Neural cell (in vitro differentiated cells): ENCODE measurements around the gene HIC1. TPM values are rescaled to one million over a fixed set of nuclear protein-coding genes. Genes with fewer than 3 reads are reported as not detected.

Experiments used
- H2AFZ ChIP-seq: fragments of 200-600, 300-800 bp; sonication (generic), shearing (Covaris generic); 2 replicates; pipeline ENCODE4 v1.6.0; 2014; ENCODE audit warnings: low read depth, mild to moderate bottlenecking, antibody characterized with exemption, low read length, moderate library complexity
- H3F3A ChIP-seq: fragments of 200-600 bp; shearing (Covaris generic); 2 replicates; pipeline ENCODE4 v1.6.1; 2016; ENCODE audit warnings: mild to moderate bottlenecking, moderate library complexity, mixed read lengths, antibody characterized with exemption, low read length; ENCODE audit not compliant: insufficient read depth, poor library complexity, severe bottlenecking
- H3K27ac ChIP-seq: fragments of 200-600, 300-800 bp; sonication (generic), shearing (Covaris generic); 2 replicates; pipeline ENCODE4 v1.5.1; 2014; ENCODE audit warnings: mild to moderate bottlenecking, low read length, moderate library complexity
- H3K27me3 ChIP-seq: fragments of 300-800, 200-600 bp; sonication (generic), shearing (Covaris generic); 2 replicates; pipeline ENCODE4 v1.6.0; 2014; ENCODE audit warnings: mild to moderate bottlenecking, low read depth, low read length, moderate library complexity; ENCODE audit not compliant: insufficient read depth
- H3K36me3 ChIP-seq: fragments of 300-800, 200-600 bp; sonication (generic), shearing (Covaris generic); 2 replicates; pipeline ENCODE4 v1.5.1; 2014; ENCODE audit warnings: mild to moderate bottlenecking, antibody characterized with exemption, low read length, moderate library complexity; ENCODE audit not compliant: insufficient read depth
- H3K4me2 ChIP-seq: fragments of 300-800, 200-600 bp; sonication (generic), shearing (Covaris generic); 2 replicates; pipeline ENCODE4 v1.6.0; 2014; ENCODE audit warnings: mild to moderate bottlenecking, low read length
- H3K4me3 ChIP-seq: fragments of 300-800, 200-600 bp; sonication (generic), shearing (Covaris generic); 2 replicates; pipeline ENCODE4 v1.5.1; 2014; ENCODE audit warnings: mild to moderate bottlenecking, low read length, moderate library complexity
- H3K79me2 ChIP-seq: fragments of 200-600 bp; shearing (Covaris generic); replicated peaks from 2 replicates; pipeline ENCODE4 v1.6.0; 2014; ENCODE audit warnings: mild to moderate bottlenecking, low read length, moderate library complexity; ENCODE audit not compliant: insufficient read depth
- H3K9ac ChIP-seq: fragments of 300-800, 200-600 bp; sonication (generic), shearing (Covaris generic); 2 replicates; pipeline ENCODE4 v1.6.1; 2016; ENCODE audit warnings: mild to moderate bottlenecking, low read length, mixed read lengths
- H3K9me2 ChIP-seq: fragments of 200-600 bp; shearing (Covaris generic); 2 replicates; pipeline ENCODE4 v1.6.1; 2016; ENCODE audit warnings: mild to moderate bottlenecking, low read length, mixed read lengths; ENCODE audit not compliant: insufficient read depth
- H3K9me3 ChIP-seq: fragments of 200-600, 300-800 bp; sonication (generic), shearing (Covaris generic); 2 replicates; pipeline ENCODE4 v1.6.1; 2016; ENCODE audit warnings: mild to moderate bottlenecking, mixed run types, low read length, moderate library complexity, mixed read lengths
- H4K20me1 ChIP-seq: fragments of 200-600 bp; shearing (Covaris generic); 2 replicates; pipeline ENCODE4 v1.6.1; 2016; ENCODE audit warnings: mild to moderate bottlenecking, mixed run types; ENCODE audit not compliant: insufficient read depth
- CTCF ChIP-seq: fragments of 450-650 bp; IDR thresholded peaks from 2 replicates; pipeline ENCODE4 v1.5.1; 2014; ENCODE audit warnings: antibody characterized with exemption, mild to moderate bottlenecking, moderate library complexity; ENCODE audit not compliant: poor library complexity, severe bottlenecking
- EP300 ChIP-seq: fragments of 450-650 bp; conservative IDR thresholded peaks from 2 replicates; pipeline ENCODE4 v1.6.1; 2014; ENCODE audit warnings: antibody characterized with exemption, mild to moderate bottlenecking, moderate library complexity; ENCODE audit not compliant: poor library complexity, severe bottlenecking
- EZH2 ChIP-seq: fragments of 200-600, 300-800 bp; shearing (Covaris generic), sonication (generic); IDR thresholded peaks from 2 replicates; pipeline ENCODE4 v1.6.1; 2014; ENCODE audit warnings: antibody characterized with exemption, low read length, borderline replicate concordance, mild to moderate bottlenecking; ENCODE audit not compliant: insufficient read depth, poor library complexity, severe bottlenecking
- MXI1 ChIP-seq: fragments of 450-650 bp; conservative IDR thresholded peaks from 2 replicates; pipeline ENCODE4 v1.6.1; 2014; ENCODE audit warnings: antibody characterized with exemption, mild to moderate bottlenecking; ENCODE audit not compliant: poor library complexity, severe bottlenecking
- POLR2AphosphoS5 ChIP-seq: IDR thresholded peaks from 2 replicates; pipeline ENCODE4 v1.6.1; 2012
- RAD21 ChIP-seq: fragments of 450-650 bp; conservative IDR thresholded peaks from 2 replicates; pipeline ENCODE4 v1.6.1; 2014; ENCODE audit warnings: antibody characterized with exemption, mild to moderate bottlenecking, moderate library complexity
- REST ChIP-seq: IDR thresholded peaks from 2 replicates; pipeline ENCODE4 v1.6.1; 2012; ENCODE audit warnings: borderline replicate concordance
- SMC3 ChIP-seq: fragments of 450-650 bp; conservative IDR thresholded peaks from 2 replicates; pipeline ENCODE4 v1.6.1; 2014; ENCODE audit warnings: antibody characterized with exemption, mild to moderate bottlenecking, moderate library complexity; ENCODE audit not compliant: poor library complexity
- TAF1 ChIP-seq: IDR thresholded peaks from 2 replicates; pipeline ENCODE4 v1.6.1; 2012; ENCODE audit warnings: low read depth
- polyA plus RNA-seq: library from polyadenylated mRNA; depleted of rRNA; stranded (reverse); fragments of >200 nt; gene quantifications from 2 replicates; pipeline ENCODE4 v1.2.3, GENCODE V29; 2014

Gene HIC1
- polyA plus RNA-seq, 1 donor from 2014 or later: 2.8 TPM

- Histone ChIP-seq H3K27ac (no peak overlapping the region), H3K4me2 (no peak overlapping the region), H3F3A (no peaks in the 10 kb centered on the region), H3K4me3 (no peak overlapping the region), H3K9ac (no peak overlapping the region), H3K27me3 (no peaks in the 10 kb centered on the region), H2AFZ (no peak overlapping the region), H3K9me3 (no peaks in the 10 kb centered on the region), H3K36me3 (no peaks in the 10 kb centered on the region), H3K79me2 (no peaks in the 10 kb centered on the region), H3K9me2 (no peaks in the 10 kb centered on the region), H4K20me1 (no peaks in the 10 kb centered on the region)
- TF ChIP-seq REST (no peak), TAF1 (no peak), SMC3 (no peak), MXI1 (no peak), EZH2 (no peak), CTCF (no peak)
Measured at GRCh38 chr17:2106308-2106955, 51.5 kb downstream of the HIC1 start.

- no peaks in the 10 kb centered on the region for H3K36me3 ChIP-seq
- H3K27me3 ChIP-seq: no peaks in the 10 kb centered on the region
- no peaks in the 10 kb centered on the region for H3K9me2 ChIP-seq
- H3K79me2 ChIP-seq: no peaks in the 10 kb centered on the region
- H3K4me2 ChIP-seq: no peak overlapping the region
- no peak overlapping the region for H2AFZ ChIP-seq
- H3F3A ChIP-seq: no peaks in the 10 kb centered on the region
- H3K4me3 ChIP-seq: no peak overlapping the region
- no peaks in the 10 kb centered on the region for H4K20me1 ChIP-seq
- TF ChIP-seq TAF1: no peak
- TF ChIP-seq SMC3: no peak
- no peak for TF ChIP-seq EP300
- no peak overlapping the region for H3K9ac ChIP-seq
- H3K9me3 ChIP-seq: no peaks in the 10 kb centered on the region
- no peak overlapping the region for H3K27ac ChIP-seq
Measured at GRCh38 chr17:2107050-2107449, 52.1 kb downstream of the HIC1 start.

- H3K27me3 ChIP-seq: no peaks in the 10 kb centered on the region
- no peak overlapping the region for H3K4me2 ChIP-seq
- no peaks in the 10 kb centered on the region for H3K9me3 ChIP-seq
- TF ChIP-seq RAD21: no peak
- no peak for TF ChIP-seq REST
- TF ChIP-seq CTCF: no peak
- TF ChIP-seq EP300: no peak
- no peak for TF ChIP-seq EZH2
- no peak for TF ChIP-seq POLR2AphosphoS5
- no peak for TF ChIP-seq SMC3
- no peak for TF ChIP-seq TAF1
- TF ChIP-seq MXI1: no peak
- no peaks in the 10 kb centered on the region for H3K9me2 ChIP-seq
- no peaks in the 10 kb centered on the region for H3F3A ChIP-seq
- no peak overlapping the region for H2AFZ ChIP-seq
- no peak overlapping the region for H3K9ac ChIP-seq
- H3K4me3 ChIP-seq: no peak overlapping the region
- no peaks in the 10 kb centered on the region for H3K36me3 ChIP-seq
- no peak overlapping the region for H3K27ac ChIP-seq
- no peaks in the 10 kb centered on the region for H4K20me1 ChIP-seq
- no peaks in the 10 kb centered on the region for H3K79me2 ChIP-seq
Measured at GRCh38 chr17:2107506-2107905, 52.6 kb downstream of the HIC1 start.
